Large intestine (tissue), 3 donors: ENCODE results near the gene TUFT1. TPM values are rescaled to one million over a fixed set of nuclear protein-coding genes. Genes with fewer than 3 reads are reported as not detected.

ENCODE experiments used
- DNase-seq, 2 donors: peaks; one replicate each; pipeline versions ENCODE4 v3.0.0 to v3.0.0-alpha.2; 2013
- H3K27ac ChIP-seq: one replicate; pipeline ENCODE4 v1.5.1; 2013; ENCODE audit warnings: low read length
- H3K27me3 ChIP-seq: 2 replicates; pipeline ENCODE4 v1.6.1; 2013; ENCODE audit warnings: low read length; ENCODE audit not compliant: control insufficient read depth, insufficient read depth
- H3K36me3 ChIP-seq: 2 replicates; pipeline ENCODE4 v1.6.1; 2013; ENCODE audit warnings: low read length; ENCODE audit not compliant: control insufficient read depth, insufficient read depth
- H3K4me1 ChIP-seq: one replicate; pipeline ENCODE4 v1.6.1; 2013; ENCODE audit warnings: low read length; ENCODE audit not compliant: control insufficient read depth, insufficient read depth
- H3K4me3 ChIP-seq: one replicate; pipeline ENCODE4 v1.5.1; 2013; ENCODE audit warnings: low read length
- H3K9me3 ChIP-seq: one replicate; pipeline ENCODE4 v1.6.1; 2013; ENCODE audit warnings: mild to moderate bottlenecking, low read depth, low read length, moderate library complexity; ENCODE audit not compliant: control insufficient read depth
- WGBS: methylation state at CpG from one replicate; pipeline ENCODE4 v1.1.5; 2013; ENCODE audit warnings: low lambda C conversion rate; ENCODE audit not compliant: insufficient coverage; 5-methylcytosine and 5-hydroxymethylcytosine counted together
- polyA plus RNA-seq: library from polyadenylated mRNA; unstranded; fragments of 120-200 nt; gene quantifications from one replicate; pipeline ENCODE4 v1.2.1, GENCODE V29; 2013

TUFT1 gene
- polyA plus RNA-seq, 1 donor, result 24.1 TPM

DNA sequence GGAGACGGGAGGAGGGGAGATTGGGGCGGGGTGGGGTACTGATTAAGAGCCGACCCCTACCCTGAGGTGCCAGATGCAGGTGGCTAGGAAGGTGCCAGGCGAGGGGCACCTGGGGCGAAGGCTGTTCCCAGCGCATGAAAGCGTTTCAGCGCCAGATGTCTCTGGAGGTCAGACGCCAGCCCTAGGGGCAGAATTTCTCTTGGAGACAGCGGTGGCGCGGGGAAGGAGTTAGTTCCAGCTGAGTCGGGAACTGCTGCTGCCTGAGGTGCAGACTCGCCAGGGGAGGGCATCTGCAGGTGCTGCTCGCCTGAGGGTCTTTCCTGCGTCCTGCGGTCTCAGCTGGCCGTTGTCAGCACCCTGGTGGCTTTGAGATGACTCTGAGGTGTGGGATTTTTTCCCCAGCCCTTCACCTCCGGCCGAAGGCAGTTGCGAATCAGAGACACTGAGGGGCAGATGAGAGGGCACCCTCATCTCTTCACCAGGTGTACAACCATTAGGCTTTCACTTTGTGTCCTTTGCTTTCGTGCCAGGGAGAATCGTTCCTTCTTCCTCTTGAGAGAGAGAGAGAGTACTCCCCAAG, 28.4 kb upstream of the TUFT1 start:
- Histone ChIP-seq H3K36me3 (no peaks in the 10 kb centered on the region), H3K9me3 (no peaks in the 10 kb centered on the region), H3K27me3 (peaks cover 2% of the 10 kb centered on the region), H3K4me1 (peaks cover 30% of the 10 kb centered on the region), H3K4me3 (peak overlapping the region; percentile 59), H3K27ac (peak overlapping the region; percentile 99)
- DNase-seq, result peak in 1 of 2 donors; percentile 70
- WGBS, result no CpG with 5 or more reads among the region's 23 CpGs

GRCh38 chr1:151512326-151512725, 27.8 kb upstream of the TUFT1 start:
- Histone ChIP-seq H3K27ac (peak overlapping the region; percentile 99), H3K9me3 (no peaks in the 10 kb centered on the region), H3K4me1 (peaks cover 30% of the 10 kb centered on the region), H3K27me3 (peaks cover 2% of the 10 kb centered on the region), H3K36me3 (no peaks in the 10 kb centered on the region), H3K4me3 (peak overlapping the region; percentile 59)
- DNase-seq, result peak in 1 of 2 donors; percentile 46
- no CpG with 5 or more reads among the region's 4 CpGs for WGBS

GRCh38 chr1:151512801-151513625, 27.1 kb upstream of the TUFT1 start:
- Histone ChIP-seq H3K9me3 (no peaks in the 10 kb centered on the region), H3K27me3 (peaks cover 2% of the 10 kb centered on the region), H3K4me3 (peak overlapping the region; percentile 59), H3K27ac (peak overlapping the region; percentile 99), H3K4me1 (peaks cover 30% of the 10 kb centered on the region), H3K36me3 (no peaks in the 10 kb centered on the region)
- DNase-seq, result peak; percentile 81 to 91
- 0% methylated on average over 3 of the region's 8 CpGs for WGBS

GRCh38 chr1:151513626-151514121, 26.4 kb upstream of the TUFT1 start:
- Histone ChIP-seq H3K4me3 (peak overlapping the region; percentile 59), H3K9me3 (no peaks in the 10 kb centered on the region), H3K27ac (peak overlapping the region; percentile 99), H3K27me3 (peaks cover 2% of the 10 kb centered on the region), H3K4me1 (peaks cover 30% of the 10 kb centered on the region), H3K36me3 (peaks cover 6% of the 10 kb centered on the region)
- DNase-seq, result peak; percentile 92 to 98
- no CpG with 5 or more reads among the region's 6 CpGs for WGBS

GRCh38 chr1:151514366-151514765, 25.7 kb upstream of the TUFT1 start:
- Histone ChIP-seq H3K27me3 (peaks cover 2% of the 10 kb centered on the region), H3K4me1 (peaks cover 26% of the 10 kb centered on the region), H3K4me3 (peak overlapping the region; percentile 10), H3K9me3 (no peaks in the 10 kb centered on the region), H3K36me3 (peaks cover 13% of the 10 kb centered on the region), H3K27ac (peak overlapping the region; percentile 99)
- WGBS, result no CpG with 5 or more reads among the region's 4 CpGs
- peak in 1 of 2 donors; percentile 88 for DNase-seq

DNA sequence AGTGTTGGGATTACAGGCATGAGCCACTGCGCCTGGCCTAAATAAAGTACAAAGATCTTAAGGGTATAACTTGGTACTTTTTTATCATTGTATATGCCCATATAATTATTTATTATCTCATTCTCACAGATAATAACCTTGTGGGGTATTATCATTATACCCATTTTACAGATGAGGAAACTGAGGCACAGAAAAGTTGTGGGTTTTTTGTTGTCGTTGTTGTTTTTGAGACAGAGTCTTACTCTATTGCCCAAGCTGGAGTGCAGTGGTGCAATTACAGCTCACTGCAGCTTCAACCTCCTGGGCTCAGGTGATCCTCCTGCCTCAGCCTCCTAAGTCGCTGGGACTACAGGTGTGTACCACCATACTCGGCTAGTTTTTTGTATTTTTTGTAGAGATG, 24.8 kb upstream of the TUFT1 start:
- H3K4me3 ChIP-seq, result no peak overlapping the region
- no peaks in the 10 kb centered on the region for H3K9me3 ChIP-seq
- H3K27me3 ChIP-seq, result peaks cover 2% of the 10 kb centered on the region
- H3K4me1 ChIP-seq, result peaks cover 32% of the 10 kb centered on the region
- peaks cover 22% of the 10 kb centered on the region for H3K36me3 ChIP-seq
- WGBS, result no CpG with 5 or more reads among the region's 4 CpGs
- H3K27ac ChIP-seq, result peak overlapping the region; percentile 99
- DNase-seq, result no peak

DNA sequence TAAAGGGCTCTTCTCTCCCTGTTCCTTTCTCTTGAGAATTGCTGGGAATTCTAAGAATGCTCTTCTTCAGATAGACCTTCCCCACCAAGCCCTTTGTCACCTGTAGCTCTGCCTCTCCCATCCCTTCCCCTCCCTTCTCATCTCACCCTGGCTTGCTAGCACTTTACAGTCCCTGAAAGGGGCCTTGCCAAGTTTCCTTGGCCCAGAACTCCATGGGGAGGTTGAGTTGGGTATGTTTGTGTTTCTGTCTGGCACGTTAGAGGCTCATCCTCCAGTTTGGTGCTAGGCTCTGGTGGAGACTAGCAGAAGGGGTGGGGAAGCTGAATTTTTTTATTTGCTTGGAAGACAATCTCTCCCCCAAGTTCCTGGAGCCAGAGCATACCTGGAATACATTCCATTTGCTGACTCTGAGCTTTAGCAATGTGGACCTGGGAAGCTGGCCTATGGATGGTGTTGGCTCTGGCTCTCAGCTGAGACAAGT, 24.0 kb upstream of the TUFT1 start:
- WGBS, result no CpG with 5 or more reads among the region's 1 CpG
- no peaks in the 10 kb centered on the region for H3K9me3 ChIP-seq
- no peak overlapping the region for H3K4me3 ChIP-seq
- peak; percentile 14 to 73 for DNase-seq
- peaks cover 27% of the 10 kb centered on the region for H3K36me3 ChIP-seq
- H3K27me3 ChIP-seq, result peaks cover 2% of the 10 kb centered on the region
- H3K4me1 ChIP-seq, result peaks cover 36% of the 10 kb centered on the region
- peak overlapping the region; percentile 99 for H3K27ac ChIP-seq

DNA sequence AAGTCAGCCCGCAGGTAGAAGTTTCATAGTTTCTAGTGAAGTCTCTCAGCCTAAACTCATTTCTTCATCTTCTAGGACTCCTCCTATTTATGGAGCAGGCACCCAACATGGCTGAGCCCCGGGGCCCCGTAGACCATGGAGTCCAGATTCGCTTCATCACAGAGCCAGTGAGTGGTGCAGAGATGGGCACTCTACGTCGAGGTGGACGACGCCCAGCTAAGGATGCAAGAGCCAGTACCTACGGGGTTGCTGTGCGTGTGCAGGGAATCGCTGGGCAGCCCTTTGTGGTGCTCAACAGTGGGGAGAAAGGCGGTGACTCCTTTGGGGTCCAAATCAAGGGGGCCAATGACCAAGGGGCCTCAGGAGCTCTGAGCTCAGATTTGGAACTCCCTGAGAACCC, 21.7 kb upstream of the TUFT1 start:
- H3K4me3 ChIP-seq, result no peak overlapping the region
- WGBS, result no CpG with 5 or more reads among the region's 12 CpGs
- H3K9me3 ChIP-seq, result no peaks in the 10 kb centered on the region
- peaks cover 42% of the 10 kb centered on the region for H3K36me3 ChIP-seq
- DNase-seq, result no peak
- no peaks in the 10 kb centered on the region for H3K27me3 ChIP-seq
- H3K4me1 ChIP-seq, result peaks cover 36% of the 10 kb centered on the region
- no peak overlapping the region for H3K27ac ChIP-seq

DNA sequence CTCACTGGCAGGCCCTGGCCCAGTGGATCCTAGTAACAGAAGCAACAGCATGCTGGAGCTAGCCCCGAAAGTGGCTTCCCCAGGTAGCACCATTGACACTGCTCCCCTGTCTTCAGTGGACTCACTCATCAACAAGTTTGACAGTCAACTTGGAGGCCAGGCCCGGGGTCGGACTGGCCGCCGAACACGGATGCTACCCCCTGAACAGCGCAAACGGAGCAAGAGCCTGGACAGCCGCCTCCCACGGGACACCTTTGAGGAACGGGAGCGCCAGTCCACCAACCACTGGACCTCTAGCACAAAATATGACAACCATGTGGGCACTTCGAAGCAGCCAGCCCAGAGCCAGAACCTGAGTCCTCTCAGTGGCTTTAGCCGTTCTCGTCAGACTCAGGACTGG, 21.2 kb upstream of the TUFT1 start:
- Histone ChIP-seq H3K36me3 (peaks cover 47% of the 10 kb centered on the region), H3K9me3 (no peaks in the 10 kb centered on the region), H3K27ac (no peak overlapping the region), H3K4me1 (peaks cover 36% of the 10 kb centered on the region), H3K4me3 (no peak overlapping the region), H3K27me3 (no peaks in the 10 kb centered on the region)
- no CpG with 5 or more reads among the region's 15 CpGs for WGBS
- DNase-seq, result no peak

- H3K27me3 ChIP-seq, result no peaks in the 10 kb centered on the region
- WGBS, result no CpG with 5 or more reads among the region's 2 CpGs
- H3K4me1 ChIP-seq, result peaks cover 31% of the 10 kb centered on the region
- peaks cover 54% of the 10 kb centered on the region for H3K36me3 ChIP-seq
- H3K4me3 ChIP-seq, result no peak overlapping the region
- H3K9me3 ChIP-seq, result no peaks in the 10 kb centered on the region
- no peak for DNase-seq
- H3K27ac ChIP-seq, result no peak overlapping the region
These were observed 20.4 kb upstream of the TUFT1 start for GRCh38 chr1:151519667-151520066.
